Adrenal gland (tissue), 5 donors: ENCODE measurements around the gene IFT27.

Experiments
- CTCF ChIP-seq, 6 experiments: fragments of 450-650 bp in 4 of 6; fragments of 200-600 bp in 2 of 6; sonication (generic) in 1 of 6; IDR thresholded peaks; 1 replicate in 5 of 6; 2 replicates in 1 of 6; pipeline versions ENCODE4 v1.5.1 to v1.8.0; 2016 to 2021; ENCODE audit warnings: antibody characterized with exemption in 6 of 6, mild to moderate bottlenecking in 2 of 6, moderate library complexity in 1 of 6
- POLR2A ChIP-seq, 2 donors: fragments of 450-650 bp; IDR thresholded peaks; one replicate each; pipeline ENCODE4 v1.6.1; 2017; ENCODE audit warnings: antibody characterized with exemption in 2 of 2, mild to moderate bottlenecking in 2 of 2, moderate library complexity in 1 of 2
- donor health status: DM: no; HTN: no; CAD: no.

- no peak for TF ChIP-seq CTCF (IDR thresholded peaks at IDR 0.05)
- TF ChIP-seq POLR2A (IDR thresholded peaks at IDR 0.05), result no peak
Measured at GRCh38 chr22:36743591-36744412, 32.1 kb downstream of the IFT27 start.
